ENCODE results near the gene IL6ST. TPM values are rescaled to one million over a fixed set of nuclear protein-coding genes. Genes with fewer than 3 reads are reported as not detected.

IL6ST gene
- total and polyA plus RNA-seq, 10 of the 15 experiments (the other 5 are each of a cell fraction or from before 2014, with no cell fraction given): 1.5 to 139 (median 13.0) TPM

- peak overlapping the region; percentile 93 for H3K4me3 ChIP-seq
- in situ Hi-C loops (cut with MboI): loop anchor here (5.0 to 10.0 kb wide), 3 partner anchors 65 to 1183 kb away; partner anchors contain the start of gene GPBP1
- TF ChIP-seq KLF5 (IDR thresholded peaks at IDR 0.05; ENCODE audit: partially characterized antibody) (no peak), IKZF2 (IDR thresholded peaks at IDR 0.05) (peak in 1 of 2 experiments; percentile 30; a peak in 1 of 4 replicates), SIN3A (IDR thresholded peaks at IDR 0.05; ENCODE audit: low read depth, low read length) (no peak), ASH2L (IDR thresholded peaks at IDR 0.05; ENCODE audit: borderline replicate concordance, low read depth) (no peak), MLLT1 (IDR thresholded peaks at IDR 0.05) (peak; percentile 20; the same call in 1 of the 2 replicates), MYC (IDR thresholded peaks at IDR 0.05; ENCODE audit: insufficient read depth, insufficient read length, insufficient replicate concordance, low read length, severe bottlenecking) (no peak), PKNOX1 (IDR thresholded peaks at IDR 0.05) (peak; percentile 80), EED (IDR thresholded peaks at IDR 0.05; ENCODE audit: low read depth) (no peak), SMAD1 (IDR thresholded peaks at IDR 0.05; ENCODE audit: low read depth, partially characterized antibody) (peak; percentile 10), LARP7 (IDR thresholded peaks at IDR 0.05) (0 out of 2 replicates have a peak, but pooled peaks have one; percentile 25), NFIC (IDR thresholded peaks at IDR 0.05; ENCODE audit: low read depth, low read length) (no peak), IRF5 (IDR thresholded peaks at IDR 0.05; ENCODE audit: borderline replicate concordance) (no peak), POLR2A (IDR thresholded peaks at IDR 0.05; ENCODE audit: low read depth, low read length) (no peak), SUZ12 (IDR thresholded peaks at IDR 0.05; ENCODE audit: unreplicated experiment) (no peak), NR2F1 (conservative IDR thresholded peaks at IDR 0.05) (0 out of 2 replicates have a peak, but pooled peaks have one; percentile 15)
Observed at GRCh38 chr5:55991768-55992486, 2.8 kb downstream of the IL6ST start.

More at GRCh38 chr5:55991768-55992486, 2.8 kb downstream of the IL6ST start:
- Histone ChIP-seq H3K27ac (ENCODE audit: control insufficient read depth, insufficient read depth) (0 out of 2 replicates have a peak overlapping the region, but pooled peaks have one; percentile 13), H2AFZ (ENCODE audit: control insufficient read depth, low read depth, low read length) (no peak overlapping the region), H3K27me3 (replicated peaks in 1 of 2; ENCODE audit: control insufficient read depth in 2 of 2, insufficient read depth in 2 of 2, low read length in 1 of 2) (no peaks in the 10 kb centered on the region), H3K36me3 (ENCODE audit: control insufficient read depth in 2 of 2, insufficient read depth in 2 of 2, low read length in 1 of 2) (no peaks in the 10 kb centered on the region; a peak in 2 of 4 replicates), H3K79me2 (ENCODE audit: control insufficient read depth, insufficient read depth, low read length) (peaks cover 75% of the 10 kb centered on the region), H3K9ac (ENCODE audit: control insufficient read depth, insufficient read depth, low read length) (no peak overlapping the region; the same call in none of the 2 replicates), H3K4me1 (ENCODE audit: control insufficient read depth, insufficient read depth, low read length) (no peaks in the 10 kb centered on the region; the same call in none of the 2 replicates), H3K9me3 (replicated peaks; ENCODE audit: control insufficient read depth, insufficient read depth, low read length) (0 out of 3 replicates have a peak, but pooled peaks cover under 1% of the 10 kb centered on the region), H4K20me1 (ENCODE audit: control insufficient read depth, insufficient read depth) (no peaks in the 10 kb centered on the region), H3K4me2 (ENCODE audit: control insufficient read depth, insufficient read depth) (peak overlapping the region; percentile 26)
- ChIA-PET POLR2A (interaction anchor here (0.6 to 3.5 kb wide), 10 partner anchors 9 to 156 kb away, joined by 3 to 26 read pairs (median 3); no protein-coding TSS in a partner anchor), CTCF (interaction anchor here (0.6 to 3.8 kb wide), 8 partner anchors 9 to 846 kb away, joined by 3 to 12 read pairs (median 3); no protein-coding TSS in a partner anchor), RAD21 (ENCODE audit: unreplicated experiment) (interaction anchor here (0.6 to 11.5 kb wide), 12 partner anchors 11 to 1190 kb away, joined by 3 to 77 read pairs (median 4); no protein-coding TSS in a partner anchor), SMC1A (ENCODE audit: uncharacterized antibody, unreplicated experiment) (interaction anchor here (0.7 to 7.6 kb wide), 20 partner anchors 10 to 209 kb away, joined by 3 to 89 read pairs (median 4); no protein-coding TSS in a partner anchor)
- ATAC-seq (peak; percentile 0), FAIRE-seq (no peak), DNase-seq (ENCODE audit: low read depth, low spot score) (no peak)
- WGBS (ENCODE audit: insufficient coverage, insufficient replicate concordance, low lambda C conversion rate, missing lambda C conversion rate): 74% methylated on average over 5 of the region's 5 CpGs
- BruUV-seq (replicated peaks): no TSS peak
- intact Hi-C loops (cut with micrococcal nuclease; ENCODE audit: unreplicated experiment): no loop called here
